ENCODE measurements around the gene APC2.

- TF ChIP-seq CTCF (IDR thresholded peaks at IDR 0.05) (no peak), POLR2A (IDR thresholded peaks at IDR 0.05) (no peak), POLR2AphosphoS5 (IDR thresholded peaks at IDR 0.05) (no peak)
Measured at GRCh38 chr19:1460033-1460995, 10.4 kb downstream of the APC2 start.

Measured in sigmoid colon (tissue), 4 donors.